GM21515 (cell line): ENCODE data around the gene RBM43.
"Not testable (repeated sequence)": the region's sequence is repeated elsewhere in the genome, so short reads cannot be mapped to it uniquely, and the experiment has no call there.

Experiments
- ATAC-seq: cut with Tn5 transposase; IDR thresholded peaks from one replicate; pipeline ENCODE4 v1.9.1; 2021; ENCODE audit not compliant: unreplicated experiment

The RBM43 gene

GRCh38 chr2:151261231-151261976, at the start of gene RBM43:
TSS of gene RBM43 (minus strand) at chr2:151261863. CDS start at chr2:151261727, 136 bp downstream.
- peak; percentile 94 for ATAC-seq

- ATAC-seq: not testable (repeated sequence)
These were observed 48.6 kb upstream of the RBM43 start for GRCh38 chr2:151310313-151310712.

- ATAC-seq: no peak
These were observed 45.0 kb upstream of the RBM43 start for GRCh38 chr2:151306621-151307020.

DNA sequence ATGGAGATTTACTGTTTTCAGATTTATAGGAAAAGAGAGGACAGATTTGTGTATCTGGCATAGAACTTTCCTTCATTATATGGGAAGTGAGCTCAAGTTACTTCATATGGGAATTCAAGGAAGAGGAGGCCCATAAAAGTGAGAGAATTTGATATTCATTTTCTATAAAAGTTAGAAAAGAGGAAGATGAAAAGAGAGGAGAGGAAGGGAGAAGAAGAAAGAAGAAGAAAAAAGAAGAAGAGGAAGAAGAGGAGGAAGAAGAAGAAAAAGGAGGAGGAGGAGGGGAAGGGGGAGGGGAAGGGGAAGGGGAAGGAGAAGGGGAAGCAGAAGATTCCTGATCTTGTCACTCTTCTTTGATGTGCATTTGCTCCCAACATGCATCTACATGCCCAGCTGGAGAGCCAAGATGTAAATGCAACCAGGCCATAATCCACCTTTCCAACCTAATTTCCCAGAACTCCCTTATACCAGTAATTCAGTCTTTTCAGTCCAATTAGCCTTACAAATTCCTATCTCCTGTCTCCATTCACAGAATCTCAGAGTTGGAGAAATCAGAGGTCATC, 43.5 kb upstream of the RBM43 start:
- no peak for ATAC-seq

- ATAC-seq: no peak
These were observed 41.2 kb upstream of the RBM43 start for GRCh38 chr2:151302879-151303278.

- no peak for ATAC-seq
These were observed 40.7 kb upstream of the RBM43 start for GRCh38 chr2:151302404-151302803.

DNA sequence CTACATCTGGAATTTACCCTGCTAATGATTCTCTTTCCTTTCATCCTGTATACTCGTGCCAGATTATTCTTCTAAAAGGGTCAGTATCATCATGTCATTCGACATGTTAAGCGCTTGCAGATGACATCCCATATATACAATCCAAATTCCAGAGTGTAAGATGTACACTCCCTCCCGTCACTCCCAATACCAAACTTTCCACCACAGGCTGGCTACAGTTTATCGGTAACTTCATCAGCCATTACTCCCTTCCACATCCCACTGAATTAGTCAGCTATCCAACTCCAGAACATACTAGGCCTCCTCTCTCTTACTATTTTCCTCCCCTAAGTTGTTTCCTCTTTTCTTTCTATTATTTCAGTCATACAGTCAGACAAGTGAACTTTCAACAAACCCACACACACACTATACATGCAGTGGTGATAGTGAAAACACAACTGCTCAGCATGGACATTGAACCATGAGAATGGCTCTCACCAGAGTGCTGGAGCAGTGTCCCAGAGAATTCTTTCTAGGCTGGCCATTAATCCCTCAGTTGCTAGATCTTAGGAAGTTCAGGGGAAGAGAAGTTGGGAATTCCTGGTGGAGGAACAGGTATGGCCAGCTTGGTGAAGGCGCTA, 38.4 kb upstream of the RBM43 start:
- ATAC-seq: no peak

GRCh38 chr2:151297882-151298281, 36.2 kb upstream of the RBM43 start:
- ATAC-seq: peak; percentile 85

DNA sequence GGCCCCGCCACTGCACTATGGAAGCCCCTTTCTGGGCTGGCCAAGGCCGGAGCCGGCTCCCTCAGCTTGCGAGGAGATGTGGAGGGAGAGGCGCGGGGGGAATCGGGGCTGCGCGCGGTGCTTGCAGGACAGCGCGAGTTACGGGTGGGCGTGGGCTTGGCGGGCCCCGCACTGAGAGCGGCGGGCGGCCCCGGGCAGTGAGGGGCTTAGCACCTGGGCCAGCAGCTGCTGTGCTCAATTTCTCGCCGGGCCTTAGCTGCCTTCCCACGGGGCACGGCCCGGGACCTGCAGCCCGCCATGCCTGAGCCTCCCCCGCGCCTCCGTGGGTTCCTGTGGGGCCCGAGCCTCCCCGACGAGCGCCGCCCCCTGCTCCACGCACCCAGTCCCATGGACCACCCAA, 34.3 kb upstream of the RBM43 start:
- ATAC-seq: not testable (repeated sequence)

GRCh38 chr2:151292546-151292945, 30.9 kb upstream of the RBM43 start:
- no peak for ATAC-seq

DNA sequence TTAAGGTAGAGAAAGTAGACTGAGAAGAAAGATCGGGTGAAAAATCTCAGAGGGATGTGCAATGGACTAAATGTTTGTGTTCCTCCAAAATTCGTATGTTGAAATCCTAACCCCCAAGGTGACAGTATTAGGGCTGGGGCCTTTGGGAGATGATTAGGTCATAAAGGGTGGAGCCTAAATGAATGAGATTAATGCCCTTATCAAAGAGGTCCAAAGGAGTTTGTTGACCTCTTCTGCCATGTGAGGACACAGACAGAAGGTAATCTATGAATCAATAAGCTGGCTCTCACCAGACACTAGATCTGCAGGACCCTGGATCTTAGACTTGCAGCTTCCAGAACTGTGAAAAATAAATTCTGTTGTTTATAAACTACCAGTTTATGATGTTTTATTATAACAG, 30.5 kb upstream of the RBM43 start:
- ATAC-seq: no peak

DNA sequence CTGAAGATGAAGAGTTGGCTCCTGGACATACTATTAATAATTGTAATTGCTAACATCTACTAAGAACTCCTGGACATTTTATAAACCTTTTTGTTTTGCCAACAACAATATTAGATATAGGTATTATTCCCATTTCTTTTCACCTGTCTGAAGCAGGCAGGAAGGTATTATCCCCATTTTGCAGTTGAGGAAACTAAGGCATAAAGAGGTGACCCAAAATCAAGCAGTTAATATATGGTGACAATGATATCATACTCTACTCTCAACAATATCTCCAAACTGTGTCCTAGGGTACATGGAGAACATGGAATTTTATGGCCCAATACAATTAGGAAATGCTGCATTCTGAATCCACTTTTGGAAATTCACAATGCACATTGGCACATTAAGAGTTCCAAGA, 29.6 kb upstream of the RBM43 start:
- no peak for ATAC-seq

- ATAC-seq: peak; percentile 29
These were observed 28.6 kb upstream of the RBM43 start for GRCh38 chr2:151289972-151290866.

- no peak for ATAC-seq
These were observed 26.0 kb upstream of the RBM43 start for GRCh38 chr2:151287513-151288250.

- no peak for ATAC-seq
These were observed 20.7 kb upstream of the RBM43 start for GRCh38 chr2:151282401-151282800.

DNA sequence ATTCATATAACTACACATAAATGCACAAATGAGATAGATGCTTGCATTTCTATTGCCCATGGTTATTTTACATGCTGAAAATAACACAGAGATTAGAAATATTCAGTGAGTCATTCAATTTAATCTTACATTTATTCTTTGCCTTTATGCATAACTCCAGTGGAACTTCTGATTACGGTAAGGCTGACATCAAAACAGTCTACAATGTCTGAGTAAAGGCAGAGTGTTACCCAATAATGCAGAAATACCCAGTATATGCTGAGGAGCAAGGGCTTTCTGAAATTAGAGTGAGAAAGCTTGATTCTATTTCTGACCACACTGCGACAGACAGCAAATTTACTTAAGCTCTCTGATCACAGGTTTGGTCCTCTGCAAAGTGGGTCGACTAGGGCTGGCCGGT, 18.6 kb upstream of the RBM43 start:
- no peak for ATAC-seq

DNA sequence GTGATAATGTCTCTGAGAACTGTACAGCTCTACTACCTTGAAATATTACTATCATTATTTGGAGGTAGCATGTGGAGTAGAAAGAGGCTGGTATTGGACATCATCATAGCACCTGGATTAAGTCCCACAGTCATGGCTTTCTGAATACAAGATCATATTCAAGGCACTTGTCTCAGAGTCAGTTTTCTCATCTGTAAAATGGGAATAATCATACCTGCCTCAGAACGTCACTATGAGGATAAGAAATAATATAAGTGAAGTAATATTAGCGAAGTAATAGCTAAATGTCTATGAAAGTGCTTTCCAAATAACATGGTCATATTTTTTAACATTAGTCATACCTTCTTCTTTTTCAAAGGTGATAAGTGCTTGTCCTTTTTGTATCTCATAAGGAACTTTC, 16.8 kb upstream of the RBM43 start:
- ATAC-seq: no peak

GRCh38 chr2:151277067-151277466, 15.4 kb upstream of the RBM43 start:
- no peak for ATAC-seq

DNA sequence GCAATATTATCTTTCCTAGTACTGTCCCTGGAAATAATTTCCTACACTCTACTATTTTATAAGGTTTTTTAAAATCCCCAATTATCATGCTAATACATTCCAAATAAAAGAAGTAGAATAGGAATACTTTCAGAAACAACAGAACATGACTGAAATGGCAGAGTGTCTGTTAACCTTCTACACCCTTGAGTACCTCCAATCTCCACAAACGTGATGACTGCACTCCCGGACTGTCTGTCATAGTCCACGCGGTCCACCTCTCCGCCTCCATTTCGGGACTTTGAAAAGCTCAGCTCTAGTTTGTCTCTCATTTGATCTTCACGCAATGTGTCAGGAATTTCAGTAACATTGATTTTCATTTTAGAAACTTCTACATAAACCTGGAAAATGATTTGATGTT, 13.6 kb upstream of the RBM43 start:
- ATAC-seq: no peak

- no peak for ATAC-seq
These were observed 10.2 kb upstream of the RBM43 start for GRCh38 chr2:151271824-151272223.
